ENCODE measurements around the gene PKN1.
A peak's percentile ranks its signal among the peaks of the same experiment; 100 is the strongest.

Gene PKN1

GRCh38 chr19:14479309-14479974 is 46.3 kb downstream of the PKN1 start:
- Mint-ChIP-seq H3K4me1 (ENCODE audit: low read depth in 2 of 2) (peaks cover 21 to 26% of the 10 kb centered on the region in 2 donors), H3K4me3 (no peak overlapping the region), H3K9me3 (no peaks in the 10 kb centered on the region), H3K36me3 (ENCODE audit: insufficient read depth) (peaks cover 9% of the 10 kb centered on the region), H3K27me3 (peaks cover 8 to 27% of the 10 kb centered on the region in 2 donors), H3K27ac (no peak overlapping the region)
- ATAC-seq (replicated peaks) = no peak
- DNase-seq = no peak

- DNase-seq (peak; percentile 73 to 81 (median 76)), ATAC-seq (replicated peaks) (peak; percentile 63)
- Mint-ChIP-seq H3K9me3 (no peaks in the 10 kb centered on the region), H3K27me3 (peaks cover under 1 to 20% of the 10 kb centered on the region in 2 donors), H3K4me3 (peak overlapping the region; percentile 57 to 59), H3K4me1 (ENCODE audit: low read depth in 2 of 2) (peaks cover 16 to 19% of the 10 kb centered on the region in 2 donors), H3K27ac (no peak overlapping the region), H3K36me3 (ENCODE audit: insufficient read depth) (peaks cover 9% of the 10 kb centered on the region)
Measured at GRCh38 chr19:14479975-14480699, 47.0 kb downstream of the PKN1 start.

- Mint-ChIP-seq H3K4me3 (peak overlapping the region; percentile 57 to 59), H3K27ac (no peak overlapping the region), H3K4me1 (ENCODE audit: low read depth in 2 of 2) (peaks cover 12 to 19% of the 10 kb centered on the region in 2 donors), H3K27me3 (peaks cover 0 to 14% of the 10 kb centered on the region in 2 donors), H3K36me3 (ENCODE audit: insufficient read depth) (peaks cover 9% of the 10 kb centered on the region), H3K9me3 (no peaks in the 10 kb centered on the region)
- ATAC-seq (replicated peaks) = no peak
- no peak for DNase-seq
Measured at GRCh38 chr19:14480700-14481079, 47.6 kb downstream of the PKN1 start.

GRCh38 chr19:14482172-14482941 is 49.3 kb downstream of the PKN1 start:
- DNase-seq (no peak), ATAC-seq (replicated peaks) (no peak)
- H3K4me3 Mint-ChIP-seq = no peak overlapping the region
- H3K36me3 Mint-ChIP-seq (ENCODE audit: insufficient read depth) = peaks cover 6% of the 10 kb centered on the region
- H3K27ac Mint-ChIP-seq = no peak overlapping the region
- no peaks in the 10 kb centered on the region for H3K27me3 Mint-ChIP-seq
- no peaks in the 10 kb centered on the region for H3K9me3 Mint-ChIP-seq
- peaks cover 10 to 13% of the 10 kb centered on the region in 2 donors for H3K4me1 Mint-ChIP-seq (ENCODE audit: low read depth in 2 of 2)

- no peaks in the 10 kb centered on the region for H3K27me3 Mint-ChIP-seq
- peaks cover 27% of the 10 kb centered on the region for H3K36me3 Mint-ChIP-seq (ENCODE audit: insufficient read depth)
- H3K4me1 Mint-ChIP-seq (ENCODE audit: low read depth in 2 of 2) = peaks cover 6 to 7% of the 10 kb centered on the region in 2 donors
- DNase-seq = no peak
- ATAC-seq (replicated peaks) = no peak
- no peak overlapping the region for H3K4me3 Mint-ChIP-seq
- no peak overlapping the region for H3K27ac Mint-ChIP-seq
- H3K9me3 Mint-ChIP-seq = no peaks in the 10 kb centered on the region
Measured at GRCh38 chr19:14487370-14488125, 54.4 kb downstream of the PKN1 start.

GRCh38 chr19:14492756-14493337 is 59.7 kb downstream of the PKN1 start:
- Mint-ChIP-seq H3K36me3 (ENCODE audit: insufficient read depth) (peaks cover 31% of the 10 kb centered on the region), H3K27me3 (no peaks in the 10 kb centered on the region), H3K4me1 (ENCODE audit: low read depth in 2 of 2) (peaks cover 22 to 23% of the 10 kb centered on the region in 2 donors), H3K9me3 (no peaks in the 10 kb centered on the region), H3K4me3 (no peak overlapping the region), H3K27ac (peak overlapping the region; percentile 11 to 45)
- ATAC-seq (replicated peaks) (no peak), DNase-seq (no peak)

GRCh38 chr19:14494411-14494810 is 61.3 kb downstream of the PKN1 start:
- no peak for DNase-seq
- H3K4me3 Mint-ChIP-seq = peak overlapping the region; percentile 82 to 83
- H3K9me3 Mint-ChIP-seq = no peaks in the 10 kb centered on the region
- H3K27ac Mint-ChIP-seq = peak overlapping the region; percentile 72 to 82
- no peaks in the 10 kb centered on the region for H3K27me3 Mint-ChIP-seq
- ATAC-seq (replicated peaks) = no peak
- peaks cover 22 to 23% of the 10 kb centered on the region in 2 donors for H3K4me1 Mint-ChIP-seq (ENCODE audit: low read depth in 2 of 2)
- H3K36me3 Mint-ChIP-seq (ENCODE audit: insufficient read depth) = peaks cover 25% of the 10 kb centered on the region

GRCh38 chr19:14494910-14495671 is 62.0 kb downstream of the PKN1 start:
- Mint-ChIP-seq H3K4me1 (ENCODE audit: low read depth in 2 of 2) (peaks cover 22 to 23% of the 10 kb centered on the region in 2 donors), H3K9me3 (no peaks in the 10 kb centered on the region), H3K4me3 (peak overlapping the region; percentile 82 to 83), H3K27ac (peak overlapping the region; percentile 72 to 82), H3K36me3 (ENCODE audit: insufficient read depth) (peaks cover 18% of the 10 kb centered on the region), H3K27me3 (no peaks in the 10 kb centered on the region)
- ATAC-seq (replicated peaks) (peak; percentile 23), DNase-seq (no peak)

GRCh38 chr19:14495672-14496028 is 62.5 kb downstream of the PKN1 start:
- H3K27ac Mint-ChIP-seq = peak overlapping the region; percentile 72 to 82
- no peaks in the 10 kb centered on the region for H3K27me3 Mint-ChIP-seq
- H3K36me3 Mint-ChIP-seq (ENCODE audit: insufficient read depth) = peaks cover 14% of the 10 kb centered on the region
- no peaks in the 10 kb centered on the region for H3K9me3 Mint-ChIP-seq
- no peak for DNase-seq
- ATAC-seq (replicated peaks) = no peak
- H3K4me3 Mint-ChIP-seq = peak overlapping the region; percentile 82 to 83
- H3K4me1 Mint-ChIP-seq (ENCODE audit: low read depth in 2 of 2) = peaks cover 22 to 23% of the 10 kb centered on the region in 2 donors

GRCh38 chr19:14496029-14496833 is 63.1 kb downstream of the PKN1 start, which contains the start of gene GIPC1:
GIPC1 (minus strand) TSS chr19:14496127; CDS start chr19:14482976, 13,151 bp downstream.
- Mint-ChIP-seq H3K9me3 (no peaks in the 10 kb centered on the region), H3K27ac (peak within 1 kb of the TSS; percentile 79 to 82), H3K36me3 (ENCODE audit: insufficient read depth) (peaks cover 12% of the 10 kb centered on the region), H3K4me3 (peak within 1 kb of the TSS; percentile 82 to 83), H3K4me1 (ENCODE audit: low read depth in 2 of 2) (peaks cover 22 to 23% of the 10 kb centered on the region in 2 donors), H3K27me3 (no peaks in the 10 kb centered on the region)
- DNase-seq (peak; percentile 74 to 81 (median 77)), ATAC-seq (replicated peaks) (peak; percentile 85)

GRCh38 chr19:14496834-14497227 is 63.7 kb downstream of the PKN1 start:
- no peak for ATAC-seq (replicated peaks)
- Mint-ChIP-seq H3K36me3 (ENCODE audit: insufficient read depth) (peaks cover 11% of the 10 kb centered on the region), H3K27ac (peak overlapping the region; percentile 74 to 79)

More at GRCh38 chr19:14496834-14497227, 63.7 kb downstream of the PKN1 start:
- DNase-seq = no peak
- Mint-ChIP-seq H3K4me3 (peak overlapping the region; percentile 82 to 83), H3K4me1 (ENCODE audit: low read depth in 2 of 2) (peaks cover 22 to 23% of the 10 kb centered on the region in 2 donors), H3K9me3 (no peaks in the 10 kb centered on the region), H3K27me3 (no peaks in the 10 kb centered on the region)
